ENCODE measurements around the gene IGFLR1. TPM values are rescaled to one million over a fixed set of nuclear protein-coding genes. Genes with fewer than 3 reads are reported as not detected.
A peak's percentile ranks its signal among the peaks of the same experiment; 100 is the strongest.
"Not testable (repeated sequence)": the region's sequence is repeated elsewhere in the genome, so short reads cannot be mapped to it uniquely, and the experiment has no call there.

The IGFLR1 gene
- total RNA-seq, 1 donor from 2014 or later: 75.2 TPM

- Mint-ChIP-seq H3K4me3 (no peak overlapping the region), H3K4me1 (peaks cover 14% of the 10 kb centered on the region)
These were observed 48.2 kb downstream of the IGFLR1 start for GRCh38 chr19:35693835-35694599.

DNA sequence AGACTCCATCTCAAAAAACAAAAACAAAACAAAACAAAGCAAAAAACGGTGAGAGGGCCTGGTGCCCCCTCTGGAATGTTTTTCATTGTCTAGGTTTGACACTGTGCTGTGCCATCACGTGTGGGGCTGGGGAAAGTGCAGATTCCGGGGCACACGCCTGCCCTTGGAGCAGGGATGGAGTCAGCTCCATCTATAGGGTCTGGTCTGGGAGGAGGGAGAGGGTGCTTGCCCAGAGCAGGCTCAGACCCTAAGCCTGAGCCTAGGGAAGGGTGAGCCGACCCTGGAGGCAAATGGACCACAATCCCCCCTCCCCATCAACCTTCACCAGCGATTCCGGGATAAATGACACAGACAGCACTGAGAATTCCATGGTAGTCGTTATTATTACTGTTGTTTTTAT is 48.8 kb downstream of the IGFLR1 start:
- Mint-ChIP-seq H3K27ac (no peak overlapping the region), H3K4me1 (peaks cover 14% of the 10 kb centered on the region), H3K9me3 (no peaks in the 10 kb centered on the region), H3K36me3 (ENCODE audit: low read depth) (no peaks in the 10 kb centered on the region), H3K4me3 (no peak overlapping the region), H3K27me3 (no peaks in the 10 kb centered on the region)
- intact Hi-C loops (cut with micrococcal nuclease): loop anchor here (1.0 to 5.0 kb wide), 6 partner anchors 24 to 239 kb away; partner anchors contain the start of genes HSPB6 and PROSER3
- DNase-seq: no peak

More at GRCh38 chr19:35693835-35694599, 48.2 kb downstream of the IGFLR1 start:
- intact Hi-C loops (cut with micrococcal nuclease): loop anchor here (1.0 to 5.0 kb wide), 6 partner anchors 23 to 238 kb away; partner anchors contain the start of genes HSPB6 and PROSER3
- DNase-seq: peak; percentile 97
- Mint-ChIP-seq H3K9me3 (no peaks in the 10 kb centered on the region), H3K27ac (peak overlapping the region; percentile 35), H3K27me3 (no peaks in the 10 kb centered on the region), H3K36me3 (ENCODE audit: low read depth) (no peaks in the 10 kb centered on the region)

DNA sequence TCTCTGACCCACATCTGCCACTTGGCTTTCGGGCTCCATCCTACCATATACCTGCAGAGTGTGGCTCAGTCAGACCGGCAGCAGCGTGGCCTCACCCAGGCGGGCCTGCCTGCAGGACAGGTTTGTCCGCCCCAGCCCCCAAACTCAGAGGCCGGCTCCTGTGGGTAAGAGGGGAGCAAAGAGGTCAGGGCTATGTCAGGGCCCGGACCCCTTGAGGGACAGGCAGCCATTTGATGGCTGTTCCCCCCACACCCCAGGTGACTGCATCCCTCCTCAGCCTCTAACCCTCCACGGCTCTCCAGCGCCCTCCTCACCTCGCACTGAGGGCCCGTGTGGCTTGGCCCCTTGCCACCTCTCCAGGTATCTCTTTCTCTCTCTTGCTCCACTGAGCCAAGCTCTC is 50.2 kb downstream of the IGFLR1 start:
- Mint-ChIP-seq H3K4me1 (peaks cover 13% of the 10 kb centered on the region), H3K36me3 (ENCODE audit: low read depth) (no peaks in the 10 kb centered on the region), H3K27ac (peak overlapping the region; percentile 56), H3K27me3 (no peaks in the 10 kb centered on the region), H3K9me3 (no peaks in the 10 kb centered on the region), H3K4me3 (no peak overlapping the region)
- no peak for DNase-seq
- intact Hi-C loops (cut with micrococcal nuclease): loop anchor here (2.0 to 5.0 kb wide), 4 partner anchors 49 to 240 kb away; partner anchors contain the start of genes HSPB6 and PROSER3

DNA sequence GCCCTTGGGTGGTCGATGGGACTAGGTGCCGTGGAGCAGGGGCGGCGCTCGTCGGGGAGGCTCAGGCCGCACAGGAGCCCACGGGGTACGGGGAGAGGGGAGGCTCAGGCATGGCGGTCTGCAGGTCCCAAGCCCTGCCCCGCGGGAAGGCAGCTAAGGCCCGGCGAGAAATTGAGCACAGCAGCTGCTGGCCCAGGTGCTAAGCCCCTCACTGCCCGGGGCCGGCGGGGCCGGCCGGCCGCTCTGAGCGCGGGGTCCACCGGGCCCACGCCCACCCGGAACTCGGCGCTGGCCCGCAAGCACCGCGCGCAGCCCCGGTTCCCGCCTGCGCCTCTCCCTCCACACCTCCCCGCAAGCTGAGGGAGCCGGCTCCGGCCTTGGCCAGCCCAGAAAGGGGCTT is 51.1 kb downstream of the IGFLR1 start:
- H3K27me3 Mint-ChIP-seq; H3K9me3 Mint-ChIP-seq; H3K27ac Mint-ChIP-seq; DNase-seq; H3K4me3 Mint-ChIP-seq; H3K36me3 Mint-ChIP-seq (ENCODE audit: low read depth); H3K4me1 Mint-ChIP-seq: not testable (repeated sequence)
- intact Hi-C loops (cut with micrococcal nuclease): loop anchor here (5.0 kb wide), 3 partner anchors 66 to 241 kb away; partner anchors contain the start of genes HSPB6 and PROSER3

GRCh38 chr19:35689836-35690235 is 52.4 kb downstream of the IGFLR1 start:
- intact Hi-C loops (cut with micrococcal nuclease): loop anchor here (5.0 kb wide), 3 partner anchors 67 to 242 kb away; partner anchors contain the start of genes HSPB6 and PROSER3
- Mint-ChIP-seq H3K27ac (no peak overlapping the region), H3K36me3 (ENCODE audit: low read depth) (no peaks in the 10 kb centered on the region), H3K27me3 (no peaks in the 10 kb centered on the region), H3K4me1 (peaks cover 7% of the 10 kb centered on the region), H3K9me3 (no peaks in the 10 kb centered on the region), H3K4me3 (no peak overlapping the region)
- no peak for DNase-seq

Other genes starting within 250 kb of the IGFLR1 start
- gene DMKN, start 228.8 kb downstream of the IGFLR1 start, total RNA-seq: not detected in 2 replicates
- not detected in 2 replicates for gene SBSN, start 214.1 kb downstream of the IGFLR1 start, total RNA-seq
- gene GAPDHS, start 209.0 kb downstream of the IGFLR1 start, total RNA-seq: not detected in 2 replicates
- 132 and 134 TPM in 2 replicates for gene TMEM147, start 196.8 kb downstream of the IGFLR1 start, total RNA-seq
- gene ATP4A, start 178.8 kb downstream of the IGFLR1 start, total RNA-seq: not detected in 2 replicates
- not detected in 2 replicates for gene PMIS2, start 156.3 kb downstream of the IGFLR1 start, total RNA-seq
- gene HAUS5, start 129.7 kb downstream of the IGFLR1 start, total RNA-seq: 45.8 TPM in 2 replicates
- gene RBM42, start 113.4 kb downstream of the IGFLR1 start, total RNA-seq: 114 and 115 TPM in 2 replicates
- 0.93 and 1.1 TPM in 2 replicates for gene ETV2, start 100.7 kb downstream of the IGFLR1 start, total RNA-seq
- gene COX6B1, start 94.1 kb downstream of the IGFLR1 start, total RNA-seq: 451 and 472 TPM in 2 replicates
- 0.77 and 0.92 TPM in 2 replicates for gene UPK1A, start 75.9 kb downstream of the IGFLR1 start, total RNA-seq
- gene ZBTB32, start 37.9 kb downstream of the IGFLR1 start, total RNA-seq: 140 and 142 TPM in 2 replicates
- gene KMT2B, start 24.4 kb downstream of the IGFLR1 start, total RNA-seq: 60.0 and 64.5 TPM in 2 replicates
- 26.9 and 28.2 TPM in 2 replicates for gene U2AF1L4, start 3.0 kb upstream of the IGFLR1 start, total RNA-seq
- 44.9 and 46.7 TPM in 2 replicates for gene PSENEN, start 3.2 kb upstream of the IGFLR1 start, total RNA-seq
- gene LIN37, start 6.1 kb upstream of the IGFLR1 start, total RNA-seq: 7.7 and 11.1 TPM in 2 replicates
- gene HSPB6, start 14.6 kb upstream of the IGFLR1 start, total RNA-seq: 0.42 TPM in 1 of 2 replicates, not detected in the other
- gene PROSER3, start 15.7 kb upstream of the IGFLR1 start, total RNA-seq: 35.2 and 43.6 TPM in 2 replicates
- gene ARHGAP33, start 33.1 kb upstream of the IGFLR1 start, total RNA-seq: 24.6 and 26.4 TPM in 2 replicates
- gene PRODH2, start 70.4 kb upstream of the IGFLR1 start, total RNA-seq: not detected in 2 replicates
- gene NPHS1, start 110.1 kb upstream of the IGFLR1 start, total RNA-seq: 0.28 TPM in 1 of 2 replicates, not detected in the other
- gene KIRREL2, start 114.5 kb upstream of the IGFLR1 start, total RNA-seq: 1.8 and 2.1 TPM in 2 replicates
- 2.0 and 2.4 TPM in 2 replicates for gene APLP1, start 126.1 kb upstream of the IGFLR1 start, total RNA-seq
- 146 and 150 TPM in 2 replicates for gene NFKBID, start 158.1 kb upstream of the IGFLR1 start, total RNA-seq
- 46.1 and 48.4 TPM in 2 replicates for gene HCST, start 160.1 kb upstream of the IGFLR1 start, total RNA-seq
- not detected in 2 replicates for gene TYROBP, start 165.8 kb upstream of the IGFLR1 start, total RNA-seq
- gene LRFN3, start 193.9 kb upstream of the IGFLR1 start, total RNA-seq: 11.0 and 11.6 TPM in 2 replicates